ENCODE data around the gene COPS8.
A peak's percentile ranks its signal among the peaks of the same experiment; 100 is the strongest.

Gene COPS8

GRCh38 chr2:237085248-237086221 lies at the start of gene COPS8:
COPS8 (plus strand) TSS chr2:237085889; CDS start chr2:237085965, 76 bp downstream.
- DNase-seq (ENCODE audit: low read depth), result peak; percentile 93

DNA sequence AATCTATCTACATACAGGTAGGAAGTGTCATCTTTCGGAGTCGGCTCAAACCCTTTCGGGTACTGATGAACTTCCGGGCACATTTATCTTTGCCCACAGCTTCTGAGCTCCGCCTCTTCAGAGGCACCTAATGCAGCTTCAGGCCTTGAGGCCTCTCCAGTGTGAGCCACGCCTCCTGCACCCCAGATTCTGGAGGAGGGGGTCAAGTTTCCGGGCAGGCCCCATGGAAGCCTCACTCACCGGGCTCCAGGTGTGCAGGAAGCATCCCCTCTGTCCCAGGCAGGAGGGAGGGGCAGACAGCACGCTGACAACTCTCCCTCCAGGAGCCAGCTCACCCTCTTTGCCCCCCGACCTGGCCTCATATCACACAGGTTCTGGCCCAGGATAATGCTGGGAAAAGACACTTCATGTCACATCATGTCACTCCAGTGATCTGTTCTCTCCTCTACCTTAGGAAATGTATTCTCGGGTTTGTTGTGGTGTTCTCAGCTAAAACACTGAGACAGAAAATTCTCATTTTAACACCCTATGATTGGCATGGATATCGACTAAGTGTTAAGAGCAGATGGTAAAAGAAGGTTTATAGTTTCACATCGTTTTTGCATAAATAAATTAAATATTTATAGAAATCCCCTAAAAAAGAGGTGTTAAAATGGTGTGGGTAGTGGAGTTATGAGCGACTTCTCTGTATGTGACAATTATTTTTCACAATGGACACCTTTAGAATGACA lies 46.2 kb upstream of the COPS8 start:
- DNase-seq (ENCODE audit: low read depth), result no peak

DNA sequence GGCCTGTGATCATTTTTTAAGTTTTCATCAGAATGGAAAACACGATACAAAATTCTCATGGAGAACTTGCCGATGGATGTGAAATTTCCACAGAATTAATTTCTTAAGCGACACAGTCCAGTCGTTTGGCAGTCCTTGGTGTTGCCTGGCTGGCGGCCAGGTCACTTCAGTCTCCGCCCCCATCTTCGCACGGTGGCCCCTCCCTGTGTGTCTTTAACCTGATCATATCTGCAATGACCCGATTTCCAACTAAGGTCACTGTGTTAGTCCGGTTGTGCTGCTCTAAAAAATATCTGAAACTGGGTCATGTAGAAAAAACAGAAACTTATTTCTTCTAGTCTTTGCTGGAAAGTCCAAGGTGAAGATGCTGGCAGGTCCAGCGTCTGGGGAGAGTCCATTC lies 44.5 kb upstream of the COPS8 start:
- DNase-seq (ENCODE audit: low read depth), result no peak

- DNase-seq (ENCODE audit: low read depth), result no peak
Observed at GRCh38 chr2:237042101-237042500, 43.6 kb upstream of the COPS8 start.

DNA sequence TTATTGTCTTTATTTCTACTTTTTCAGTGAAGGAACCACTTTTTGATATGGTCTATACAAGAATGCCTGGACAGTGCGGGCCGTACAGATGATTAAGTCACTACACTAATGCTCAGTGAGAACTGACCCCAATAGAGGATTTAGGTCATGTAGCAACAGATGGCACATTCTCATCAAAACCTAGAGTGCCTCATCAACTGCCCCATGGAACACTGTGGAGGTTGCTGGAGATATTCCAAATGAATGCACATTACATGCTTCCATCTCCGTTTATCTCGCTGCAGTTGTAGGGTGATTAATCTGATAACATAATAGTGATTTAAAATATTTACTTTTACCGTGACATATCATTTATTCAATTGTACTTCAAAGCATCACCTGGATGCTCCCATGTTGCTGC lies 41.8 kb upstream of the COPS8 start:
- no peak for DNase-seq (ENCODE audit: low read depth)

GRCh38 chr2:237044281-237044680 lies 41.4 kb upstream of the COPS8 start:
- DNase-seq (ENCODE audit: low read depth), result no peak

GRCh38 chr2:237045449-237045848 lies 40.2 kb upstream of the COPS8 start:
- DNase-seq (ENCODE audit: low read depth), result peak; percentile 84

- DNase-seq (ENCODE audit: low read depth), result no peak
Observed at GRCh38 chr2:237048595-237048994, 37.1 kb upstream of the COPS8 start.

GRCh38 chr2:237051861-237052260 lies 33.8 kb upstream of the COPS8 start:
- DNase-seq (ENCODE audit: low read depth), result no peak

GRCh38 chr2:237053066-237053465 lies 32.6 kb upstream of the COPS8 start:
- no peak for DNase-seq (ENCODE audit: low read depth)

- no peak for DNase-seq (ENCODE audit: low read depth)
Observed at GRCh38 chr2:237055386-237056100, 30.1 kb upstream of the COPS8 start.

- DNase-seq (ENCODE audit: low read depth), result no peak
Observed at GRCh38 chr2:237056287-237056875, 29.3 kb upstream of the COPS8 start.

GRCh38 chr2:237057107-237057506 lies 28.6 kb upstream of the COPS8 start:
- no peak for DNase-seq (ENCODE audit: low read depth)

GRCh38 chr2:237057893-237058300 lies 27.8 kb upstream of the COPS8 start:
- DNase-seq (ENCODE audit: low read depth), result no peak

DNA sequence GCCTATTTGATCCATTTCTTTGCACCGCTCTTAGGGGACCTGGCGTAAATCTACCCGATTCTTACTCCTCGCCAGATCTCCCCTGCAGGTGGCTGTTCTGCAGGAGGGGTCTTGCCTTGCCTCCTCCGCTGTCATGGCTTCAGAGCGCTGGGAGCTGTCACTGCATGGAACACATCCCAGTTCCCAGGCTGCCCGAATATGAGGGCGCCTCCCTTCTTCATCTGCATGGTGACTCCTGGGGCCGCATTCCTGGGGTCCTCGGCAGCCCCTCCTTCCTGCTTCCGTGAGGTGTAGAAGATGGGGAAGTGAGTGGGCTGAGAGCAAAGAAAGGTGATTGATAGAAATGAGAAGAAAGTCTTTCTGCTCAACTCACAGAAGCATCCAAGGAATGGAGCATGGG lies 27.3 kb upstream of the COPS8 start:
- DNase-seq (ENCODE audit: low read depth), result no peak

DNA sequence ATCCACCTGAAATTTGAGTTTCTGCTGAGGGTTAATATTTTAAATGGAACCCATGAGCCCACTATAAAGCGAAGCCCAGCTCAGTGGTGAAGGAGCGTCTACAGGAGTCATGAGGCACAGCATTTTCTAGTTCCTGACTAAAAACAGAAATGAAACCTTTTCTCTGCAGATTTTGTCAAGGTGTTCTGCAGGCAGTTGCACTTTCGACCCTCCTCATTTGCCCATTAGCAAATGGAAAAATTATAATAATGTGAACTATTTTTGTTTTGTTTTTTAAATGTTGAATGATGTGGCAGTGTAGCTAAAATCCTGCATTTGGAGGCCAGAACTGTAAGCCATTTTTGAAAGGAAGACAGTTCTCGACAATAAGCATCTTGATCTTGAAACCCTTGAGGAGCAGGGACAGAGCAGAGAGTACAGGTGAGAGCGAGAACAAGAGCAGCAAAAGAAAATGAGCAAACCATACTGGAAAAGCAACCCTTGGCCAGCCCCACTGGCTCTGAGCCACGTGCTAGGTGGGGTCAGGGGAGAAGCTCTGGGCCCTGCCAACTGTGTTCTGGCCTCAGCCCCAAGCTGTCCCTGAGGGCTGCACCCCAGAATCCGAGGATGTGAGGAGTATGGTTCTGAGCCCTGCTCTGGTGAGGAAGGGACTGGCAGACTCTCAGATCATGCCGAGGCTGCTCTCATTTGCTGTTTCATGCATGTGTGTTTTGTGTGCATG lies 26.4 kb upstream of the COPS8 start:
- no peak for DNase-seq (ENCODE audit: low read depth)

GRCh38 chr2:237060534-237061312 lies 25.0 kb upstream of the COPS8 start:
- peak; percentile 54 for DNase-seq (ENCODE audit: low read depth)

DNA sequence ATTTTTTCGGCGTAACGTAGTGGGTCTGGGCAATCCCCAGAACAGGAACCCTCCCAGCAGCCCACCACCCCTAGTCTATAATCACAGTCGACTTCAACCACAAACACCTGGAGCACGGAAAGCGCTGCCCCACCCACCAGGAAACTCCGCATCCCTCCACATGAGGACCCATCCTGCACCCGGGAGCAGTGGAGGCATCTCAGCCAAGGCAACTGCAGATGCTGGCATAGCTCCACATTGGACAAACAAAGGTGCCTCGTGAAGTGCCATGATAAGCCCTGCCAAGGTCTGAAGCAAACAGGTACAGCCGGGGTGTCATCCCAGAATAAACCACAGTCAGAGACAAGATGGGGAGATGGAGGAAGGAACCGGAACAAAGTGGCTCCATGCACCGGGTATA lies 24.3 kb upstream of the COPS8 start:
- no peak for DNase-seq (ENCODE audit: low read depth)

GRCh38 chr2:237062585-237062984 lies 23.1 kb upstream of the COPS8 start:
- no peak for DNase-seq (ENCODE audit: low read depth)

- DNase-seq (ENCODE audit: low read depth), result no peak
Observed at GRCh38 chr2:237064203-237065070, 21.3 kb upstream of the COPS8 start.

Measured in fibroblast of gingiva (primary cell).